Measurements from ENCODE around the gene APLF.

APLF gene

DNA sequence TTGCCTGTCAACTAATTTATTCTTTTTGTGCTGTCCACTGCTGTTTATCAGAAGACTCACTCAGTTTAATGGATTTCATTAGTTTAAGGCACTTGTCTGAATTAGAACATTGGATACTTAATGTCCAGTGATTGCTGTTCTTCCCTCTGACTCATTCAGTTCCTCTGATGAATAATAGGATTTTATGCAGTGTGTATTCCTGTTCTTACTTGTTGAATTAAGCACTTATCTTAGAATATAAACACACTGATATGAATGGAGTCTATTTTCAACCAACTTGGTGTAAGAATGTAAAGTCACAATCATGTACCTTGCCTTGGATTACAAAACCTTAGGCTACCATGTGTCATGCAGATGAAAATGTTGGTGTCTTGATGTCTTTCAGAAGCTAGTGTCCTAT is 89.0 kb downstream of the APLF start:
- TF ChIP-seq, protein P1, sequence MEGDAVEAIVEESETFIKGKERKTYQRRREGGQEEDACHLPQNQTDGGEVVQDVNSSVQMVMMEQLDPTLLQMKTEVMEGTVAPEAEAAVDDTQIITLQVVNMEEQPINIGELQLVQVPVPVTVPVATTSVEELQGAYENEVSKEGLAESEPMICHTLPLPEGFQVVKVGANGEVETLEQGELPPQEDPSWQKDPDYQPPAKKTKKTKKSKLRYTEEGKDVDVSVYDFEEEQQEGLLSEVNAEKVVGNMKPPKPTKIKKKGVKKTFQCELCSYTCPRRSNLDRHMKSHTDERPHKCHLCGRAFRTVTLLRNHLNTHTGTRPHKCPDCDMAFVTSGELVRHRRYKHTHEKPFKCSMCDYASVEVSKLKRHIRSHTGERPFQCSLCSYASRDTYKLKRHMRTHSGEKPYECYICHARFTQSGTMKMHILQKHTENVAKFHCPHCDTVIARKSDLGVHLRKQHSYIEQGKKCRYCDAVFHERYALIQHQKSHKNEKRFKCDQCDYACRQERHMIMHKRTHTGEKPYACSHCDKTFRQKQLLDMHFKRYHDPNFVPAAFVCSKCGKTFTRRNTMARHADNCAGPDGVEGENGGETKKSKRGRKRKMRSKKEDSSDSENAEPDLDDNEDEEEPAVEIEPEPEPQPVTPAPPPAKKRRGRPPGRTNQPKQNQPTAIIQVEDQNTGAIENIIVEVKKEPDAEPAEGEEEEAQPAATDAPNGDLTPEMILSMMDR (IDR thresholded peaks at IDR 0.05; ENCODE audit: low read depth, low read length), result no peak
- no peak overlapping the region for H3K4me3 ChIP-seq (ENCODE audit: low read depth, low read length)
- no peak for DNase-seq (ENCODE audit: low read depth, low spot score)
- in situ Hi-C loops (cut with HindIII; ENCODE audit: low sequenced_read_pairs), result no loop called here

DNA sequence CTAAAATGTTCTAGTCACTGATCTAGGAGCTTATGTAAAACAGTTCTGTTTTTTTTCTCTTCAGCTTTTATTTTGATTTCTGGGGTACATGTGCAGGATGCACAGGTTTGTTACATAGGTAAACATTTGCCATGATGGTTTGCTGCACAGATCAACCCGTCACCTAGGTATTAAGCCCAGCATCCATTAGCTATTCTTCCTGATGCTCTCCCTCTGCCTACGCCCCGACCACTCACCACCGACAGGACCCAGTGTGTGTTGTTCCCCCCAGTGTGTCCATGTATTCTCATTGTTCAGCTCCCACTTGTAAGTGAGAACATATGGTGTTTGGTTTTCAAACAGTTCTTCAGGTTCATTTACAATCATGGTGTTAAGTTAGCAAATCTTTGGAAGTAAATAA is 91.2 kb downstream of the APLF start:
- in situ Hi-C loops (cut with HindIII; ENCODE audit: low sequenced_read_pairs), result no loop called here
- no peak overlapping the region for H3K4me3 ChIP-seq (ENCODE audit: low read depth, low read length)
- TF ChIP-seq, protein P1 (IDR thresholded peaks at IDR 0.05; ENCODE audit: low read depth, low read length), result no peak
- no peak for DNase-seq (ENCODE audit: low read depth, low spot score)

DNA sequence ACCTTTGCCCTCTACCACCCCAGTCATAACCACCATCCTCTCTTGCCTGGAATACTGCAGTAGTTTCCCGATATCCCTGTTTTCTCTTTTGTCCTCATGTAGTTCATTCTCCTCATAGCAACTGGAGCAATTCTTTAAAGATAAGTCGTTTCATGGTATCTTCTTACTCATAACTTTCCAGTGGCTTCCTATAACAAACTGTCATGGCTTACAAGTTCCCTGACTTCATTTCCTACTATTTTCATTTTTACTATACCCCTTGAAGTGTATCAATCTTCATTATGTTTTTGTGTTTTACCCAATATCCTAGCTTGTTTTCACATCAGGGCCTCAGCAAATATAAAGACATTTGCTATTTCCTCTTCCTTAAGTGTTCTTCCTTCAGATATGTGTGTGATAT is 92.3 kb downstream of the APLF start:
- in situ Hi-C loops (cut with HindIII; ENCODE audit: low sequenced_read_pairs), result no loop called here
- no peak overlapping the region for H3K4me3 ChIP-seq (ENCODE audit: low read depth, low read length)
- DNase-seq (ENCODE audit: low read depth, low spot score), result no peak
- TF ChIP-seq, protein P1 (IDR thresholded peaks at IDR 0.05; ENCODE audit: low read depth, low read length), result no peak

GRCh38 chr2:68560545-68560944 is 93.2 kb downstream of the APLF start:
- no peak overlapping the region for H3K4me3 ChIP-seq (ENCODE audit: low read depth, low read length)
- no peak for DNase-seq (ENCODE audit: low read depth, low spot score)
- TF ChIP-seq, protein P1 (IDR thresholded peaks at IDR 0.05; ENCODE audit: low read depth, low read length), result no peak
- in situ Hi-C loops (cut with HindIII; ENCODE audit: low sequenced_read_pairs), result no loop called here

GRCh38 chr2:68561372-68561771 is 94.0 kb downstream of the APLF start:
- TF ChIP-seq, protein P1 (IDR thresholded peaks at IDR 0.05; ENCODE audit: low read depth, low read length), result no peak
- DNase-seq (ENCODE audit: low read depth, low spot score), result no peak
- no peak overlapping the region for H3K4me3 ChIP-seq (ENCODE audit: low read depth, low read length)
- in situ Hi-C loops (cut with HindIII; ENCODE audit: low sequenced_read_pairs), result no loop called here

DNA sequence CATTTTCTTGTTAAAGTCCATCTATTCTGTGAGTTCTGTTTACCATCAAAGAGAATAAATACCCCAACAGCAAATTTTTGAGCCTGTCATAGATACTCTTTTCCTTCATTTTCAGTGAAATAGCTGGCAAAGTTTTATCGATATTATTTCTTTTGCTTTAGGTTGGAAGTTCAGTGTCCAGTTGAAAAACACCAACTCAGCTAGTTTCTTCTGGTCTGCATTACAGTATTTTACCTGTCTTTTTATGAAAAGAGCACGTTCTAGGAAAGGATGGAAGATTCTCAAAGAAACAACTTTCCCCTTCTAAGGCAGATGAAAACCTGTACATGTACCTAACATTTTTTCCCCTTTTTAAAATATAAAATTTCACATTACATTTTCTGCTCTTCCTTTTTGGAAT is 95.5 kb downstream of the APLF start:
- no peak for DNase-seq (ENCODE audit: low read depth, low spot score)
- no peak overlapping the region for H3K4me3 ChIP-seq (ENCODE audit: low read depth, low read length)
- in situ Hi-C loops (cut with HindIII; ENCODE audit: low sequenced_read_pairs), result no loop called here
- TF ChIP-seq, protein P1 (IDR thresholded peaks at IDR 0.05; ENCODE audit: low read depth, low read length), result no peak

GRCh38 chr2:68564426-68564825 is 97.0 kb downstream of the APLF start:
- H3K4me3 ChIP-seq (ENCODE audit: low read depth, low read length), result no peak overlapping the region
- TF ChIP-seq, protein P1 (IDR thresholded peaks at IDR 0.05; ENCODE audit: low read depth, low read length), result no peak
- no peak for DNase-seq (ENCODE audit: low read depth, low spot score)
- in situ Hi-C loops (cut with HindIII; ENCODE audit: low sequenced_read_pairs), result no loop called here

Data from astrocyte of the spinal cord (primary cell).